Measurements from ENCODE around the gene SLC37A4.

DNA sequence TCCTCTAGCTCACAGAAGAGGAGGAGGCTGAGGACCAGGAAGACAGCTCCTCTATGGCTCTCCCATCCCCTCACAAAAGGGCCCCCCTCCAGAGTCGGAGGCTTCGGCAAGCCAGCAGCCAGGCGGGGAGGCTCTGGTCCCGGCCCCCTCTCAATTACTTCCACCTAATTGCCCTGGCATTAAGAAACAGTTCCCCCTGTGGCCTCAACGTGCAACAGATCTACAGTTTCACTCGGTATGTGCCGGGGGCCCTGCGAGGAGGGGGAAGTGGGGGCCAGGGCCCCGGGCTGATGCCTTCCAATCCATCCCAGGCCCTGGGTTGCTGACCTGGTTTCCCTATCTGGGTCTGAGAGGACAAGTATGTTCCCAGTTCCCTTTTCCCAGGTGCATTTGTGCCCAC is 51.2 kb downstream of the SLC37A4 start:
- TF ChIP-seq, protein P1, sequence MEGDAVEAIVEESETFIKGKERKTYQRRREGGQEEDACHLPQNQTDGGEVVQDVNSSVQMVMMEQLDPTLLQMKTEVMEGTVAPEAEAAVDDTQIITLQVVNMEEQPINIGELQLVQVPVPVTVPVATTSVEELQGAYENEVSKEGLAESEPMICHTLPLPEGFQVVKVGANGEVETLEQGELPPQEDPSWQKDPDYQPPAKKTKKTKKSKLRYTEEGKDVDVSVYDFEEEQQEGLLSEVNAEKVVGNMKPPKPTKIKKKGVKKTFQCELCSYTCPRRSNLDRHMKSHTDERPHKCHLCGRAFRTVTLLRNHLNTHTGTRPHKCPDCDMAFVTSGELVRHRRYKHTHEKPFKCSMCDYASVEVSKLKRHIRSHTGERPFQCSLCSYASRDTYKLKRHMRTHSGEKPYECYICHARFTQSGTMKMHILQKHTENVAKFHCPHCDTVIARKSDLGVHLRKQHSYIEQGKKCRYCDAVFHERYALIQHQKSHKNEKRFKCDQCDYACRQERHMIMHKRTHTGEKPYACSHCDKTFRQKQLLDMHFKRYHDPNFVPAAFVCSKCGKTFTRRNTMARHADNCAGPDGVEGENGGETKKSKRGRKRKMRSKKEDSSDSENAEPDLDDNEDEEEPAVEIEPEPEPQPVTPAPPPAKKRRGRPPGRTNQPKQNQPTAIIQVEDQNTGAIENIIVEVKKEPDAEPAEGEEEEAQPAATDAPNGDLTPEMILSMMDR (conservative IDR thresholded peaks at IDR 0.05; ENCODE audit: low read depth, low read length), result peak; percentile 31
- no peak for TF ChIP-seq EZH2 (IDR thresholded peaks at IDR 0.05; ENCODE audit: borderline replicate concordance, low read depth, low read length, poor library complexity, severe bottlenecking)
